A549 (cell line): ENCODE measurements around the gene PTPRE.

Source experiments
- BHLHE40 ChIP-seq: IDR thresholded peaks from 2 replicates; pipeline ENCODE4 v1.6.1; 2012; ENCODE audit warnings: low read depth, low read length, inconsistent platforms
- CTCF ChIP-seq: fragments of >200 bp; sonication (Bioruptor Twin); formaldehyde crosslinking; IDR thresholded peaks from 3 replicates; pipeline ENCODE4 v1.5.1; 2016
- EP300 ChIP-seq, 2 experiments: fragments of >200 bp; sonication (Bioruptor Twin); formaldehyde crosslinking; IDR thresholded peaks; 2 replicates in 1 of 2; 3 replicates in 1 of 2; pipeline ENCODE4 v1.6.1; 2016 to 2017
- FOSL2 ChIP-seq, 2 experiments: fragments of 450-650 bp in 1 of 2; fragments of >200 bp in 1 of 2; sonication (Bioruptor Twin) in 1 of 2; formaldehyde crosslinking; IDR thresholded peaks; 2 replicates each; pipeline versions ENCODE4 v1.5.0 to v1.6.1; 2016 to 2020; ENCODE audit warnings: mild to moderate bottlenecking in 1 of 2, moderate library complexity in 1 of 2
- JUNB ChIP-seq: fragments of >200 bp; sonication (Bioruptor Twin); formaldehyde crosslinking; IDR thresholded peaks from 2 replicates; pipeline ENCODE4 v1.6.1; 2016
- MAFK ChIP-seq: fragments of 450-650 bp; IDR thresholded peaks from 2 replicates; pipeline ENCODE4 v1.6.1; 2014; ENCODE audit not compliant: partially characterized antibody
- MAX ChIP-seq: IDR thresholded peaks from 2 replicates; pipeline ENCODE4 v1.6.1; 2012
- POLR2A ChIP-seq: IDR thresholded peaks from 2 replicates; pipeline ENCODE4 v1.6.1; 2012; ENCODE audit warnings: mild to moderate bottlenecking, low read length
- RCOR1 ChIP-seq: fragments of 150-350 bp; IDR thresholded peaks from 2 replicates; pipeline ENCODE4 v1.6.1; 2014; ENCODE audit warnings: antibody characterized with exemption, low read length, low read depth
- RFX5 ChIP-seq: fragments of 450-650 bp; IDR thresholded peaks from 2 replicates; pipeline ENCODE4 v1.7.1; 2014; ENCODE audit warnings: antibody characterized with exemption, mild to moderate bottlenecking, moderate library complexity

GRCh38 chr10:128030498-128031072, 123.7 kb downstream of the PTPRE start:
- TF ChIP-seq POLR2A, result no peak
- TF ChIP-seq BHLHE40, result no peak
- no peak for TF ChIP-seq RFX5
- TF ChIP-seq CTCF, result no peak
- TF ChIP-seq JUNB, result no peak
- TF ChIP-seq FOSL2 (IDR thresholded peaks at IDR 0.05), result no peak
- no peak for TF ChIP-seq FOSL2 (CRISPR knock-in tag; IDR thresholded peaks at IDR 0.05)
- TF ChIP-seq EP300 (IDR thresholded peaks at IDR 0.05), result no peak
- TF ChIP-seq MAX, result no peak
- TF ChIP-seq RCOR1, result no peak
- TF ChIP-seq MAFK, result no peak
